A549 (cell line): ENCODE results near the gene MOBP. TPM values are rescaled to one million over a fixed set of nuclear protein-coding genes. Genes with fewer than 3 reads are reported as not detected.
A peak's percentile ranks its signal among the peaks of the same experiment; 100 is the strongest.

Experiments used
- ATAC-seq, 2 experiments: fragments of 200-7000 bp in 1 of 2; fragments of >200 bp in 1 of 2; cut with Nextera tagmentation in 1 of 2; cut with Tn5 transposase in 1 of 2; 3 replicates each; pipeline versions ENCODE4 v1.8.0 to v1.9.1; 2018 to 2020; ENCODE audit warnings: mild to moderate bottlenecking in 1 of 2, moderate library complexity in 1 of 2
- CTCF ChIA-PET: fragments of 300-600 bp; sonication (Branson Sonifier 250); formaldehyde crosslinking; extraction: SDS; loops from one replicate; lab custom pipeline; 2021; ENCODE audit warnings: antibody characterized with exemption, inconsistent platforms; lab: Yijun Ruan, JAX
- POLR2A ChIA-PET: fragments of 350-600 bp; formaldehyde crosslinking; extraction: SDS; loops from one replicate; lab custom pipeline; 2021; ENCODE audit warnings: antibody characterized with exemption, inconsistent platforms; lab: Yijun Ruan, JAX
- DNase-seq, 2 experiments: peaks; one replicate each; pipeline versions ENCODE4 v3.0.0 to v3.0.0-alpha.2; 2011 to 2016; ENCODE audit warnings: low read depth in 1 of 2, low spot score in 1 of 2
- FAIRE-seq: peaks from 2 replicates; lab custom pipeline; 2011; peaks lifted over from hg19 to GRCh38; lab: Jason Lieb, UNC
- H3K27ac ChIP-seq, 2 experiments: fragments of >200 bp; sonication (Bioruptor Twin); formaldehyde crosslinking; 3 replicates each; pipeline ENCODE4 v1.5.1; 2016 to 2017
- H3K4me1 ChIP-seq: fragments of >200 bp; sonication (Bioruptor Twin); formaldehyde crosslinking; 3 replicates; pipeline ENCODE4 v1.6.1; 2016
- H3K4me2 ChIP-seq: fragments of >200 bp; sonication (Bioruptor Twin); formaldehyde crosslinking; 3 replicates; pipeline ENCODE4 v1.6.1; 2016
- H3K4me3 ChIP-seq: fragments of >200 bp; sonication (Bioruptor Twin); formaldehyde crosslinking; 3 replicates; pipeline ENCODE4 v1.5.1; 2016
- H3K9me3 ChIP-seq: fragments of >200 bp; sonication (Bioruptor Twin); formaldehyde crosslinking; 3 replicates; pipeline ENCODE4 v1.6.1; 2016
- CEBPB ChIP-seq, 2 experiments: fragments of >200 bp in 1 of 2; sonication (Bioruptor Twin) in 1 of 2; formaldehyde crosslinking in 1 of 2; IDR thresholded peaks; 2 replicates each; pipeline ENCODE4 v1.6.1; 2012 to 2016
- CHD2 ChIP-seq: fragments of 150-350 bp; IDR thresholded peaks from 2 replicates; pipeline ENCODE4 v1.6.1; 2014; ENCODE audit warnings: low read length; ENCODE audit not compliant: partially characterized antibody
- ESRRA ChIP-seq: fragments of 150-350 bp; IDR thresholded peaks from 2 replicates; pipeline ENCODE4 v1.6.1; 2014; ENCODE audit warnings: mild to moderate bottlenecking, low read length, borderline replicate concordance
- FOSB ChIP-seq: fragments of 250-450 bp; sonication (Bioruptor Pico); IDR thresholded peaks from 2 replicates; pipeline ENCODE4 v1.5.0; 2020; ENCODE audit warnings: mild to moderate bottlenecking, moderate library complexity
- HMGXB4 ChIP-seq: fragments of 250-450 bp; sonication (Bioruptor Pico); IDR thresholded peaks from 2 replicates; pipeline ENCODE4 v1.5.0; 2021; ENCODE audit warnings: mild to moderate bottlenecking, moderate library complexity, borderline replicate concordance
- HOXA7 ChIP-seq: fragments of 250-450 bp; sonication (Bioruptor Pico); IDR thresholded peaks from 2 replicates; pipeline ENCODE4 v1.5.0; 2020; ENCODE audit warnings: mild to moderate bottlenecking, moderate library complexity
- KDM5A ChIP-seq: fragments of 200-600 bp; sonication (generic); IDR thresholded peaks from 2 replicates; pipeline ENCODE4 v1.6.1; 2016; ENCODE audit warnings: antibody characterized with exemption, mild to moderate bottlenecking
- MAFK ChIP-seq: fragments of 450-650 bp; IDR thresholded peaks from 2 replicates; pipeline ENCODE4 v1.6.1; 2014; ENCODE audit not compliant: partially characterized antibody
- MAZ ChIP-seq: fragments of 150-350 bp; IDR thresholded peaks from 2 replicates; pipeline ENCODE4 v1.6.1; 2014; ENCODE audit warnings: antibody characterized with exemption, low read depth, low read length, borderline replicate concordance
- MYC ChIP-seq: IDR thresholded peaks from 2 replicates; pipeline ENCODE4 v1.6.1; 2012; ENCODE audit warnings: mild to moderate bottlenecking, inconsistent platforms, low read length, improper control_type of control experiment, borderline replicate concordance
- NFE2L2 ChIP-seq: fragments of 150-350 bp; conservative IDR thresholded peaks from 2 replicates; pipeline ENCODE4 v1.6.1; 2014; ENCODE audit warnings: low read length
- NR3C1 ChIP-seq: fragments of >200 bp; sonication (Bioruptor Twin); formaldehyde crosslinking; IDR thresholded peaks from 3 replicates; pipeline ENCODE4 v1.6.1; 2017
- PBX3 ChIP-seq: IDR thresholded peaks from 2 replicates; pipeline ENCODE4 v1.6.1; 2012
- PHF8 ChIP-seq: fragments of 200-600 bp; sonication (generic); IDR thresholded peaks from 2 replicates; pipeline ENCODE4 v1.6.1; 2016; ENCODE audit warnings: low read depth, mild to moderate bottlenecking, antibody characterized with exemption, moderate library complexity, borderline replicate concordance
- RARB ChIP-seq: fragments of 250-450 bp; sonication (Bioruptor Pico); IDR thresholded peaks from 2 replicates; pipeline ENCODE4 v1.8.0; 2021; ENCODE audit warnings: mild to moderate bottlenecking, moderate library complexity
- RCOR1 ChIP-seq: fragments of 150-350 bp; IDR thresholded peaks from 2 replicates; pipeline ENCODE4 v1.6.1; 2014; ENCODE audit warnings: antibody characterized with exemption, low read length, low read depth
- RFX5 ChIP-seq: fragments of 450-650 bp; IDR thresholded peaks from 2 replicates; pipeline ENCODE4 v1.7.1; 2014; ENCODE audit warnings: antibody characterized with exemption, mild to moderate bottlenecking, moderate library complexity
- SREBF2 ChIP-seq: fragments of 450-650 bp; IDR thresholded peaks from 2 replicates; pipeline ENCODE4 v1.6.1; 2014; ENCODE audit warnings: mild to moderate bottlenecking, moderate library complexity
- TP53 ChIP-seq: fragments of 250-450 bp; sonication (Bioruptor Pico); IDR thresholded peaks from 2 replicates; pipeline ENCODE4 v1.5.0; 2021; ENCODE audit warnings: mild to moderate bottlenecking, moderate library complexity
- USF2 ChIP-seq: fragments of 450-650 bp; IDR thresholded peaks from 2 replicates; pipeline ENCODE4 v1.6.1; 2014; ENCODE audit warnings: antibody characterized with exemption
- ZNF302 ChIP-seq: fragments of 250-450 bp; sonication (Bioruptor Pico); IDR thresholded peaks from 2 replicates; pipeline ENCODE4 v1.9.0; 2021; ENCODE audit warnings: inconsistent platforms, mild to moderate bottlenecking, moderate library complexity
- ZSCAN20 ChIP-seq: fragments of 250-450 bp; sonication (Bioruptor Pico); IDR thresholded peaks from 2 replicates; pipeline ENCODE4 v1.8.0; 2022; ENCODE audit warnings: mild to moderate bottlenecking, moderate library complexity
- WGBS: methylation state at CpG from one replicate; pipeline ENCODE4 v1.1.6; 2017; ENCODE audit errors: missing lambda C conversion rate; 5-methylcytosine and 5-hydroxymethylcytosine counted together
- polyA plus RNA-seq, 4 experiments: library from polyadenylated mRNA; depleted of rRNA in 3 of 4; stranded (reverse); fragments of >200 nt; fragmentation: RNase III in 1 of 4; extraction: RNeasy Plus Mini Kit Qiagen cat#74134 plus additional on column Dnase treatment in 1 of 4; gene quantifications; 2 replicates in 3 of 4; 3 replicates in 1 of 4; pipeline ENCODE4 v1.2.3, GENCODE V29; 2011 to 2017
- TF ChIP-seq, protein P1 (sequence below): IDR thresholded peaks from 2 replicates; pipeline ENCODE4 v1.6.1; 2012; ENCODE audit warnings: low read depth, borderline replicate concordance
- TF ChIP-seq, protein P2 (sequence below): fragments of >200 bp; sonication (Bioruptor Twin); formaldehyde crosslinking; IDR thresholded peaks from 3 replicates; pipeline ENCODE4 v1.5.1; 2016

MOBP gene
- polyA plus RNA-seq, 2 of the 4 experiments (the other 2 are of a cell fraction): 0.10 TPM; not detected in 1

GRCh38 chr3:39528844-39529243, 61.4 kb downstream of the MOBP start:
- POLR2A ChIA-PET: no interaction called here
- Histone ChIP-seq H3K9me3 (peaks cover 6% of the 10 kb centered on the region), H3K4me3 (no peak overlapping the region), H3K4me2 (no peak overlapping the region)
- no peak for FAIRE-seq
- no peak for DNase-seq
- TF ChIP-seq NR3C1 (no peak), ZNF302 (CRISPR knock-in tag) (no peak), MAZ (no peak)
- TF ChIP-seq, protein P1, sequence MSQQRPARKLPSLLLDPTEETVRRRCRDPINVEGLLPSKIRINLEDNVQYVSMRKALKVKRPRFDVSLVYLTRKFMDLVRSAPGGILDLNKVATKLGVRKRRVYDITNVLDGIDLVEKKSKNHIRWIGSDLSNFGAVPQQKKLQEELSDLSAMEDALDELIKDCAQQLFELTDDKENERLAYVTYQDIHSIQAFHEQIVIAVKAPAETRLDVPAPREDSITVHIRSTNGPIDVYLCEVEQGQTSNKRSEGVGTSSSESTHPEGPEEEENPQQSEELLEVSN: no peak
- TF ChIP-seq, all 56 proteins: peak for 0
- 62% methylated on average over 4 of the region's 4 CpGs for WGBS
- CTCF ChIA-PET: no interaction called here
- no peak for ATAC-seq
- peaks cover 21% of the 10 kb centered on the region for H3K4me1 ChIP-seq
- H3K27ac ChIP-seq: no peak overlapping the region

DNA sequence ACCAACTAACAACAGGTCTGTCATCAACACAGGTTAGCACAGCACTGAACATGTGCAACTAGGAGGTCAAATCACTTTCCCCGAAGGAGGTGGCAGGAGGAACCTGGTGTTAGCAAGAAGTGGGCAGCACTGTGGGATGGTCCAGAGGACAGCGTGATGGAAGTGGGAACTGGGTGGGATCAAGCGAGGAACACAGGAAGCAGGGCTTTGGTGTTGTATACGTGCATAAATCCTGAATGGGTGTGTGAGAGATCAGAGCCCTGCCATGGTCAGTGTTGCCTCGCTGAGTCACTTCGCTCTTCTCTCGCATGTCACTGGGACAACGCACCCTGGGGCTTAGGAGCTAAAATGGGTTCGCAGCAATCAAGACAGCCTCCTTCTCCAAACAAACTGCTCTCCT, 62.1 kb downstream of the MOBP start:
- ATAC-seq (no peak; a peak in 1 of 6 replicates), FAIRE-seq (no peak), DNase-seq (no peak)
- POLR2A ChIA-PET: no interaction called here
- Histone ChIP-seq H3K9me3 (peaks cover 2% of the 10 kb centered on the region; the same call in 1 of the 3 replicates), H3K4me3 (no peak overlapping the region), H3K27ac (no peak overlapping the region; a peak in 1 of 6 replicates), H3K4me1 (peaks cover 21% of the 10 kb centered on the region), H3K4me2 (no peak overlapping the region)
- CTCF ChIA-PET: no interaction called here
- 57% methylated on average over 9 of the region's 9 CpGs for WGBS
- TF ChIP-seq MAFK: no peak
- TF ChIP-seq, protein P1: no peak
- no peak for TF ChIP-seq USF2
- no peak for TF ChIP-seq MYC
- no peak for TF ChIP-seq HOXA7 (CRISPR knock-in tag)
- no peak for TF ChIP-seq CEBPB (IDR thresholded peaks at IDR 0.05)
- TF ChIP-seq ZSCAN20 (CRISPR knock-in tag): no peak
- no peak for TF ChIP-seq TP53
- no peak for TF ChIP-seq SREBF2
- TF ChIP-seq, protein P2, sequence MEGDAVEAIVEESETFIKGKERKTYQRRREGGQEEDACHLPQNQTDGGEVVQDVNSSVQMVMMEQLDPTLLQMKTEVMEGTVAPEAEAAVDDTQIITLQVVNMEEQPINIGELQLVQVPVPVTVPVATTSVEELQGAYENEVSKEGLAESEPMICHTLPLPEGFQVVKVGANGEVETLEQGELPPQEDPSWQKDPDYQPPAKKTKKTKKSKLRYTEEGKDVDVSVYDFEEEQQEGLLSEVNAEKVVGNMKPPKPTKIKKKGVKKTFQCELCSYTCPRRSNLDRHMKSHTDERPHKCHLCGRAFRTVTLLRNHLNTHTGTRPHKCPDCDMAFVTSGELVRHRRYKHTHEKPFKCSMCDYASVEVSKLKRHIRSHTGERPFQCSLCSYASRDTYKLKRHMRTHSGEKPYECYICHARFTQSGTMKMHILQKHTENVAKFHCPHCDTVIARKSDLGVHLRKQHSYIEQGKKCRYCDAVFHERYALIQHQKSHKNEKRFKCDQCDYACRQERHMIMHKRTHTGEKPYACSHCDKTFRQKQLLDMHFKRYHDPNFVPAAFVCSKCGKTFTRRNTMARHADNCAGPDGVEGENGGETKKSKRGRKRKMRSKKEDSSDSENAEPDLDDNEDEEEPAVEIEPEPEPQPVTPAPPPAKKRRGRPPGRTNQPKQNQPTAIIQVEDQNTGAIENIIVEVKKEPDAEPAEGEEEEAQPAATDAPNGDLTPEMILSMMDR: no peak
- TF ChIP-seq RCOR1: no peak

GRCh38 chr3:39531066-39531465, 63.6 kb downstream of the MOBP start:
- DNase-seq (no peak), FAIRE-seq (no peak), ATAC-seq (peak in 1 of 2 experiments; percentile 23; a peak in 1 of 6 replicates)
- TF ChIP-seq CHD2 (no peak), PHF8 (no peak), ESRRA (no peak), RARB (CRISPR knock-in tag) (no peak), NFE2L2 (no peak), RFX5 (no peak), PBX3 (no peak), HMGXB4 (CRISPR knock-in tag) (no peak), SREBF2 (no peak), KDM5A (no peak), FOSB (CRISPR knock-in tag) (no peak)
- Histone ChIP-seq H3K9me3 (no peaks in the 10 kb centered on the region), H3K4me3 (no peak overlapping the region), H3K4me2 (peak overlapping the region; percentile 45; the same call in 2 of the 3 replicates), H3K27ac (peak overlapping the region in 1 of 2 experiments; percentile 21; a peak in 1 of 6 replicates), H3K4me1 (peaks cover 21% of the 10 kb centered on the region)
- ChIA-PET CTCF (interaction anchor here (1.4 to 2.6 kb wide), 3 partner anchors 10 to 648 kb away, joined by 3 to 23 read pairs (median 7); no protein-coding TSS in a partner anchor), POLR2A (no interaction called here)
- WGBS: 67% methylated on average over 6 of the region's 6 CpGs
